GM21526 (cell line): ENCODE data around the gene POLR2L.
A peak's percentile ranks its signal among the peaks of the same experiment; 100 is the strongest.

Experiments
- ATAC-seq: cut with Tn5 transposase; IDR thresholded peaks from one replicate; pipeline ENCODE4 v1.9.1; 2021; ENCODE audit warnings: moderate library complexity; ENCODE audit not compliant: unreplicated experiment, low FRiP score

POLR2L gene

GRCh38 chr11:842370-843002, at the start of gene POLR2L, which contains the start of gene TSPAN4:
POLR2L (minus strand) TSS chr11:842529; CDS start chr11:842508, 21 bp downstream.
TSPAN4 (plus strand) TSS chr11:842852; CDS start chr11:850305, 7,453 bp downstream.
- peak; percentile 55 for ATAC-seq

- no peak for ATAC-seq
Measured at GRCh38 chr11:890794-891540, 48.6 kb upstream of the POLR2L start.

GRCh38 chr11:889687-890475, 47.6 kb upstream of the POLR2L start:
- ATAC-seq = no peak

GRCh38 chr11:889257-889656, 46.9 kb upstream of the POLR2L start:
- ATAC-seq = no peak

- ATAC-seq = no peak
Measured at GRCh38 chr11:888310-889212, 46.2 kb upstream of the POLR2L start.

GRCh38 chr11:887589-887988, 45.3 kb upstream of the POLR2L start:
- no peak for ATAC-seq

- ATAC-seq = no peak
Measured at GRCh38 chr11:886568-886967, 44.2 kb upstream of the POLR2L start.

- ATAC-seq = no peak
Measured at GRCh38 chr11:884578-885070, 42.3 kb upstream of the POLR2L start.

GRCh38 chr11:883527-883926, 41.2 kb upstream of the POLR2L start:
- no peak for ATAC-seq

GRCh38 chr11:882596-882995, 40.3 kb upstream of the POLR2L start:
- no peak for ATAC-seq

- no peak for ATAC-seq
Measured at GRCh38 chr11:880447-880846, 38.1 kb upstream of the POLR2L start.

GRCh38 chr11:877565-877964, 35.2 kb upstream of the POLR2L start:
- ATAC-seq = no peak

GRCh38 chr11:876545-876944, 34.2 kb upstream of the POLR2L start:
- no peak for ATAC-seq

GRCh38 chr11:875769-876301, 33.5 kb upstream of the POLR2L start:
- ATAC-seq = no peak

GRCh38 chr11:875203-875602, 32.9 kb upstream of the POLR2L start:
- ATAC-seq = no peak

- ATAC-seq = no peak
Measured at GRCh38 chr11:873706-874105, 31.4 kb upstream of the POLR2L start.

- no peak for ATAC-seq
Measured at GRCh38 chr11:872799-873198, 30.5 kb upstream of the POLR2L start.

GRCh38 chr11:871472-871871, 29.1 kb upstream of the POLR2L start:
- ATAC-seq = no peak

- ATAC-seq = no peak
Measured at GRCh38 chr11:870418-870817, 28.1 kb upstream of the POLR2L start.

- ATAC-seq = no peak
Measured at GRCh38 chr11:870127-870413, 27.7 kb upstream of the POLR2L start.
